ENCODE measurements around the gene SYTL3. TPM values are rescaled to one million over a fixed set of nuclear protein-coding genes. Genes with fewer than 3 reads are reported as not detected.

Gene SYTL3
- polyA plus RNA-seq, 1 of the 3 experiments (the other 2 are of a cell fraction): 2.3 TPM

- no peak overlapping the region for H2AFZ ChIP-seq (ENCODE audit: low read depth)
- H3K27me3 ChIP-seq (ENCODE audit: insufficient read depth): no peaks in the 10 kb centered on the region
- 88% methylated on average over 4 of the region's 4 CpGs for WGBS (ENCODE audit: low lambda C conversion rate)
- no peaks in the 10 kb centered on the region for H3K79me2 ChIP-seq (ENCODE audit: insufficient read depth)
- no peak overlapping the region for H3K9ac ChIP-seq
- H3K9me2 ChIP-seq: no peaks in the 10 kb centered on the region
- peaks cover 8% of the 10 kb centered on the region for H3F3A ChIP-seq (replicated peaks; ENCODE audit: insufficient read depth)
- no peaks in the 10 kb centered on the region for H4K20me1 ChIP-seq (ENCODE audit: insufficient read depth)
- DNase-seq: no peak
- H3K4me3 ChIP-seq (ENCODE audit: low read depth in 2 of 2, low read length in 1 of 2): no peak overlapping the region
- CTCF ChIA-PET: interaction anchor here (0.9 to 3.8 kb wide), 3 partner anchors 15 to 465 kb away, joined by 3 to 11 read pairs (median 5); no protein-coding TSS in a partner anchor
- H3K4me2 ChIP-seq: no peak overlapping the region
- no peak overlapping the region for H3K27ac ChIP-seq (ENCODE audit: low read depth in 2 of 2, low read length in 1 of 2)
- POLR2A ChIA-PET: no interaction called here
- TF ChIP-seq EZH2phosphoT487 (IDR thresholded peaks at IDR 0.05; ENCODE audit: borderline replicate concordance, low read depth) (no peak), MXI1 (IDR thresholded peaks at IDR 0.05; ENCODE audit: low read depth, low read length) (no peak), SIN3A (IDR thresholded peaks at IDR 0.05; ENCODE audit: borderline replicate concordance, low read depth, low read length) (no peak), FOSL2 (IDR thresholded peaks at IDR 0.05; ENCODE audit: borderline replicate concordance, low read depth) (no peak), YY1 (IDR thresholded peaks at IDR 0.05; ENCODE audit: low read depth) (no peak), POLR2AphosphoS5 (IDR thresholded peaks at IDR 0.05; ENCODE audit: low read depth, low read length) (no peak)
- TF ChIP-seq, protein P1, sequence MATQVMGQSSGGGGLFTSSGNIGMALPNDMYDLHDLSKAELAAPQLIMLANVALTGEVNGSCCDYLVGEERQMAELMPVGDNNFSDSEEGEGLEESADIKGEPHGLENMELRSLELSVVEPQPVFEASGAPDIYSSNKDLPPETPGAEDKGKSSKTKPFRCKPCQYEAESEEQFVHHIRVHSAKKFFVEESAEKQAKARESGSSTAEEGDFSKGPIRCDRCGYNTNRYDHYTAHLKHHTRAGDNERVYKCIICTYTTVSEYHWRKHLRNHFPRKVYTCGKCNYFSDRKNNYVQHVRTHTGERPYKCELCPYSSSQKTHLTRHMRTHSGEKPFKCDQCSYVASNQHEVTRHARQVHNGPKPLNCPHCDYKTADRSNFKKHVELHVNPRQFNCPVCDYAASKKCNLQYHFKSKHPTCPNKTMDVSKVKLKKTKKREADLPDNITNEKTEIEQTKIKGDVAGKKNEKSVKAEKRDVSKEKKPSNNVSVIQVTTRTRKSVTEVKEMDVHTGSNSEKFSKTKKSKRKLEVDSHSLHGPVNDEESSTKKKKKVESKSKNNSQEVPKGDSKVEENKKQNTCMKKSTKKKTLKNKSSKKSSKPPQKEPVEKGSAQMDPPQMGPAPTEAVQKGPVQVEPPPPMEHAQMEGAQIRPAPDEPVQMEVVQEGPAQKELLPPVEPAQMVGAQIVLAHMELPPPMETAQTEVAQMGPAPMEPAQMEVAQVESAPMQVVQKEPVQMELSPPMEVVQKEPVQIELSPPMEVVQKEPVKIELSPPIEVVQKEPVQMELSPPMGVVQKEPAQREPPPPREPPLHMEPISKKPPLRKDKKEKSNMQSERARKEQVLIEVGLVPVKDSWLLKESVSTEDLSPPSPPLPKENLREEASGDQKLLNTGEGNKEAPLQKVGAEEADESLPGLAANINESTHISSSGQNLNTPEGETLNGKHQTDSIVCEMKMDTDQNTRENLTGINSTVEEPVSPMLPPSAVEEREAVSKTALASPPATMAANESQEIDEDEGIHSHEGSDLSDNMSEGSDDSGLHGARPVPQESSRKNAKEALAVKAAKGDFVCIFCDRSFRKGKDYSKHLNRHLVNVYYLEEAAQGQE (IDR thresholded peaks at IDR 0.05; ENCODE audit: low read depth, low read length): no peak
- TF ChIP-seq, protein P2, sequence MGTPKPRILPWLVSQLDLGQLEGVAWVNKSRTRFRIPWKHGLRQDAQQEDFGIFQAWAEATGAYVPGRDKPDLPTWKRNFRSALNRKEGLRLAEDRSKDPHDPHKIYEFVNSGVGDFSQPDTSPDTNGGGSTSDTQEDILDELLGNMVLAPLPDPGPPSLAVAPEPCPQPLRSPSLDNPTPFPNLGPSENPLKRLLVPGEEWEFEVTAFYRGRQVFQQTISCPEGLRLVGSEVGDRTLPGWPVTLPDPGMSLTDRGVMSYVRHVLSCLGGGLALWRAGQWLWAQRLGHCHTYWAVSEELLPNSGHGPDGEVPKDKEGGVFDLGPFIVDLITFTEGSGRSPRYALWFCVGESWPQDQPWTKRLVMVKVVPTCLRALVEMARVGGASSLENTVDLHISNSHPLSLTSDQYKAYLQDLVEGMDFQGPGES (IDR thresholded peaks at IDR 0.05; ENCODE audit: low read depth, low read length): no peak
- TF ChIP-seq, protein P3, sequence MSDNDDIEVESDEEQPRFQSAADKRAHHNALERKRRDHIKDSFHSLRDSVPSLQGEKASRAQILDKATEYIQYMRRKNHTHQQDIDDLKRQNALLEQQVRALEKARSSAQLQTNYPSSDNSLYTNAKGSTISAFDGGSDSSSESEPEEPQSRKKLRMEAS (IDR thresholded peaks at IDR 0.05; ENCODE audit: low read depth): no peak
- no peaks in the 10 kb centered on the region for H3K9me3 ChIP-seq
- no peaks in the 10 kb centered on the region for H3K4me1 ChIP-seq (ENCODE audit: control insufficient read depth in 1 of 2, insufficient read depth in 2 of 2, low read depth in 1 of 2, low read length in 1 of 2)
- no peaks in the 10 kb centered on the region for H3K36me3 ChIP-seq (replicated peaks in 1 of 2; ENCODE audit: control insufficient read depth in 1 of 2, insufficient read depth in 2 of 2, low read length in 1 of 2)
Measured at GRCh38 chr6:158686311-158686710, 36.5 kb downstream of the SYTL3 start.

DNA sequence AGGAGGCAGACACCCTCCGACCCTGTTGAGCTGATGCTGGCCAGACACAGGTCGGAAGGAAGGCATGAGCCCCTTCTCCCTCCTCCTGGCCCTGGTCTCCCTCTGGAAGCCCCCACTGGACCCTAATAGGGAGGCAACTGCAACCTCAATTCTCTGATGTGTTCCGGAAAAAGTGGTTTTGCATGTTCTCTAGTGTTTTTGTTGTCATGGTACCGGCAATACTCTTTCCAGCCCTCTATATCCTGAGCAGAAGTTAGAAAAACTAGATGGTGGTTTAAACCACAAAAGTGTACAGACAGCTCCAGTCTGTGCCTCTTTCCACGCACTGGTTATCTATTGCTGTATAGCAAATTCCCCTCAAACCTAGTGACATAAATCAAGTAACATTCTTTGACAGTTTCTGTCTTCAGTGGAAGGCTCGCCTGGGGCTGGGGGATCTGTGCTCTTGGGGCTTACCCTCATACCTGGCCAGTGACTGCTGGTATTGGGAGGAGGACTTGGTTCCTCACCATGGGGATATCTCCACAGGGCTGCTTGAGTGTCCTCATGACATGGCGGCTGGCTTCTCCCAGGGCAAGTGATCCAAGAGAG, 37.0 kb downstream of the SYTL3 start:
- ChIA-PET CTCF (interaction anchor here (0.9 to 3.8 kb wide), 3 partner anchors 15 to 466 kb away, joined by 3 to 11 read pairs (median 5); no protein-coding TSS in a partner anchor), POLR2A (no interaction called here)
- WGBS (ENCODE audit: low lambda C conversion rate): 90% methylated on average over 7 of the region's 7 CpGs

More for the DNA sequence above, 37.0 kb downstream of the SYTL3 start:
- H3K4me3 ChIP-seq (ENCODE audit: low read depth in 2 of 2, low read length in 1 of 2): no peak overlapping the region
- H3K9ac ChIP-seq: no peak overlapping the region
- H3K27ac ChIP-seq (ENCODE audit: low read depth in 2 of 2, low read length in 1 of 2): no peak overlapping the region
- no peaks in the 10 kb centered on the region for H3K9me3 ChIP-seq
- H3K9me2 ChIP-seq: no peaks in the 10 kb centered on the region
- H3F3A ChIP-seq (replicated peaks; ENCODE audit: insufficient read depth): peaks cover 8% of the 10 kb centered on the region
- H3K4me2 ChIP-seq: no peak overlapping the region
- no peaks in the 10 kb centered on the region for H3K27me3 ChIP-seq (ENCODE audit: insufficient read depth)
- no peaks in the 10 kb centered on the region for H4K20me1 ChIP-seq (ENCODE audit: insufficient read depth)
- no peaks in the 10 kb centered on the region for H3K4me1 ChIP-seq (ENCODE audit: control insufficient read depth in 1 of 2, insufficient read depth in 2 of 2, low read depth in 1 of 2, low read length in 1 of 2)
- DNase-seq: no peak
- no peaks in the 10 kb centered on the region for H3K79me2 ChIP-seq (ENCODE audit: insufficient read depth)
- no peaks in the 10 kb centered on the region for H3K36me3 ChIP-seq (replicated peaks in 1 of 2; ENCODE audit: control insufficient read depth in 1 of 2, insufficient read depth in 2 of 2, low read length in 1 of 2)
- TF ChIP-seq YY1 (IDR thresholded peaks at IDR 0.05; ENCODE audit: low read depth): no peak
- TF ChIP-seq GABPA (IDR thresholded peaks at IDR 0.05; ENCODE audit: low read depth): no peak
- no peak for TF ChIP-seq RAD21 (IDR thresholded peaks at IDR 0.05; ENCODE audit: low read length)
- no peak for TF ChIP-seq ZBTB33 (IDR thresholded peaks at IDR 0.05; ENCODE audit: borderline replicate concordance, low read depth)
- no peak for TF ChIP-seq NRF1 (IDR thresholded peaks at IDR 0.05; ENCODE audit: low read depth, low read length)
- no peak for TF ChIP-seq RXRA (IDR thresholded peaks at IDR 0.05; ENCODE audit: borderline replicate concordance, low read depth)
- no peak for TF ChIP-seq JUND (IDR thresholded peaks at IDR 0.05)
- TF ChIP-seq ELF1 (IDR thresholded peaks at IDR 0.05): no peak
- no peak for TF ChIP-seq EZH2phosphoT487 (IDR thresholded peaks at IDR 0.05; ENCODE audit: borderline replicate concordance, low read depth)
- no peak for TF ChIP-seq GATA2 (CRISPR knock-in tag; IDR thresholded peaks at IDR 0.05)
- TF ChIP-seq RFX5 (IDR thresholded peaks at IDR 0.05; ENCODE audit: low read length): no peak
- H2AFZ ChIP-seq (ENCODE audit: low read depth): no peak overlapping the region
